ENCODE data around the gene HACD4.

DNA sequence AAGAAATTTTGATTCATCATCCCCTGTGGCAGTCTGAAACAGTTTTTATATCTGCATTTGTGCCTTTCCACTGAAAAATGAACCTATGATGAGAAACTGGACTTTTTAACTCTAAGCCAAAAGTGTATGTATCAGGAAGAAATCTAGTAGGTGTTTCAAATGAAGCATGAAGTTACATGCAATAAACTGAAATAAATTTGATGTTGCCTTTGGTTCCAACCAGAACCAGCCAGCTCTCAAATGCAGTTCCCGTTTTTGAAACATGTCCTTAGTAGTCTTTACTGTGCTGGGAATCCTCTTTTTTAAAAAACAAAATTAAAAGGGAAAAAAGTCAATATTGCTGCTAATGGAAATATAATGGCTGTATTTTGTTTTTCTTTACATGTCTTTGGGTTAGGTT lies 43.9 kb downstream of the HACD4 start:
- TF ChIP-seq POLR2AphosphoS5 (IDR thresholded peaks at IDR 0.05) = no peak
- no peak for TF ChIP-seq EP300 (IDR thresholded peaks at IDR 0.05)

All from esophagus muscularis mucosa (tissue), 3 donors.